HG03378 (cell line): Measurements from ENCODE around the gene SMARCD1.
"Not testable (repeated sequence)": the region's sequence is repeated elsewhere in the genome, so short reads cannot be mapped to it uniquely, and the experiment has no call there.

ENCODE experiments used
- ATAC-seq: cut with Tn5 transposase; IDR thresholded peaks from one replicate; pipeline ENCODE4 v1.9.1; 2021; ENCODE audit warnings: mild to moderate bottlenecking, moderate library complexity; ENCODE audit not compliant: unreplicated experiment

The SMARCD1 gene

DNA sequence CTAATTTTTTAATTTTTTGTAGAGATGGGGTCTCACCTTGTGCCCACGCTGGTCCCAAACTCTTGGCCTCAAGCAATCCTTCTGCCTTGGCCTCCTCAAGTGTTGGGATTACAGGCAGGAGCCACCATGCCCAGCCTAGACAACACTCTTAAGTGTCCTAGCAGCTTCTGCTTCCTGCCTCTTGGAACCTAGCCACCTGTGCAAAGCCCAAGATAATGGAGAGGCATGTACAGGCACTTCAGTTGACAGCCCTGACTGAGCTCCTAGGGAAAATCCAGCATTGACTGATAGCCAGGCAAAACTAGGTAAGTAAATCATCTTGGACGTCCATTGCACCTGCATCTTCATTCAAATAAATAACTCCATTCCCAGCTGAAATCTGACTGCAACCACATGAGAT is 42.4 kb downstream of the SMARCD1 start:
- ATAC-seq = no peak

DNA sequence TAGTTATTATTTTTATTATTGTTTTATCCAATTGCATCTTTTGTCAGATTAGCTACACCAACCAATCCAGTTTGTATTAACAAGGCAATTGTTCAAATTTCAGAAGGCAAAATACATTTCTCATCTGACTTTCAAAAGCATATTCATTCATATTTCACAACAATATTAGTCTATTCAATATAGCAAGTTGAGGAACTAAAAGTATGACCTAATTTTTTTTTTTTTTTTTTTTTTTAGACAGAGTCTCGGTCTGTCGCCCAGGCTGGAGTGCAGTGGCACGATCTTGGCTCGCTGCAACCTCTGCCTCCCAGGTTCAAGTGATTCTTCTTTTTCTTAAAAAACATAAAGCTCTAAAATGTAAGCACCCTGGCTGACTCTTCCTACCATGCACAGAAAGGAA is 44.1 kb downstream of the SMARCD1 start:
- ATAC-seq = no peak

DNA sequence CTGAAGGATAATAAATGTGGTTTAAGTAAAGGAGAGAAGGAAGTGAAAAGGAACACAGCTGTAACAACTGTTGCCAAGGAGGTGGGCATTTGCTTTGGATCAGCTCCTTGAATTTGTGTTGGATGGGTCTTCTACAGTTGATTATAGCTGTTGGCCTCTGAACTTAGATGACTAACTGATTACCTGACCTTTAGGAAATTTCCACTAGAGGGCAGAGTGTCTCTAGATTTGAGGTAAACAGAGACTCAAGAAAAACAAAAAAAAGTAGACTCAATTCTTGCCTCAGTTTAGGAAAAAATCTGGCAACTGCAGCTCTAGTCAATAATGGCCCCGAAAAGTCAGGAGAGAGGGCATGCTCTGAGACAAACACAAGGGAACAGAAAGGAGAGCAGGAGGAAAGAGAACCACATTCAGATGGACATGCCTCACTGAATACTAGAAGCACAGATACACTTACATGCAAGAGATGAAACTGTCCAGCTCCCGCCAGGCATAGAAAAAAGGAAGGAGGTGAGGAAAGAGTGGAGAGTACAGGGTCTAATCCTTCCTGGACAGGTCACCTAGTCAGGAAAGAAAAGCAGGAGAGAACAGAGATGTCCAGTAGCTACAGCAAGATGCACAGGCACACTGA is 47.5 kb downstream of the SMARCD1 start:
- ATAC-seq = no peak

DNA sequence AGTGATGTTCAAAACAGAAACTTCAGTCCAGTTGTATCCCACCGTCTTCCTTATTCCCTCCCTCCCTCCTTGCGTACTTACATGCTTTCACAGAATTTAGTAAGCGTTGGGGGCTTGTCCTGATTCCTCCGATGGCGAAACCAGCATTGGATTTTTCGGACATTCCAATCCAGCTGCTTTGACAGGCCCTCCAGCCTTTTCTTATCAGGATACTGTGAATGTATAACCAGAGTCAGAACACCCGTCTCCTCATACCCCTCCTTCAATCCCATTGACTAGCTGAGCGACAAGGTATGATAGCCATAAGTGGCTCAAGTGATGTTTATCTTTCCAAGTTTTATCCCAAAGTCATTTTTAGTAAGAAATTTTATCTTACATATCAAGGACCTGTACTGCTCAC is 57.9 kb downstream of the SMARCD1 start:
- ATAC-seq = no peak

DNA sequence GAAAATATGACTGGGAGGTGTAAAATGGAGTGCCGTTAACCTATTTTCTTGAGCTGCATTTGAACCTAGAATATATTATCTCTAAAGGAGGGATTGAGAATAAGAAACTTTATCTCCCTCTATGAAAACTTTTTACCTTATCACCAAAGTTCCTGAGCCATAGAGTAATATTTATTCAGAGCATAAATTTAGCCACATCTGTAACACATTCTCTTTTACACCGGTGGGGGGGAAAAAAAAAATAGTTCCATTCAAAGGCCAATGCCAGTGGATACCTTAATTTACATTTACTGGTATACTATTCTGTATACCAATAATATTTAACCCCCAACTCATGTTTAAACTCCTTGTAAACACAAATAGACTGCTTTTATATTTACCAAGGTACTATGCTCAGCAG is 60.3 kb downstream of the SMARCD1 start:
- no peak for ATAC-seq

DNA sequence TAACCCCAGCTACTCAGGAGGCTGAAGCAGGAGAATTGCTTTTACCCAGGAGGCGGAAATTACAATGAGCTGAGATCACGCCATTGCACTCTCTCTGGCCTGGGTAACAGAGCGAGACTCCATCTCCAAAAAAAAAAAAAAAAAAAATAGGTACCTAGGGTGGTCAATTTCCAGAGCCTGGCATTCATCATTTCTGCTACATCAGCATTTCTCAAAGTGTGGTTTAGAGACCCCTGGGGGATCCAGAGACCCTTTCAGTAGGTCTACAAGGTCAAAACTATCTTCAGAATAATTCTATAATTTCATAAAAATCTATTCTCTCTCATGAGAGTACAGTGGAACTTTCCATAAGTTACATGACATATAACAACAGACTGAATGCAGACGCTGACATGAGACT is 62.1 kb downstream of the SMARCD1 start:
- ATAC-seq = no peak

DNA sequence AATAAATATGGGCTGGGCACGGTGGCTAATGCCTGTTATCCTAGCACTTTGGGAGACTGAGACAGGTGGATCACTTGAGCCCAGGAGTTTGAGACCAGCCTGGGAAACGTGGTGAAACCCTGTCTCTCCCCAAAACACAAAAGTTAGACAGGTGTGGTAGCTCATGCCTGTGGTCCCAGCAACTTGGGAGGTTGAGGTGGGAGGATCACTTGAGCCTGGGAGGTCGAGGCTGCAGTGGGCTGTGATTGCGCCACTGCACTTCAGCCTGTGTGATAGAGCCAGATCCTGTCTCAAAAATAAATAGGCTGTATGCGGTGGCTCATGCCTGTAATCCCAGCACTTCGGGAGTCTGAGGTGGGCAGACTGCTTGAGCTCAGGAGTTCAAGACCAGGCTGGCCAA is 62.9 kb downstream of the SMARCD1 start:
- not testable (repeated sequence) for ATAC-seq

DNA sequence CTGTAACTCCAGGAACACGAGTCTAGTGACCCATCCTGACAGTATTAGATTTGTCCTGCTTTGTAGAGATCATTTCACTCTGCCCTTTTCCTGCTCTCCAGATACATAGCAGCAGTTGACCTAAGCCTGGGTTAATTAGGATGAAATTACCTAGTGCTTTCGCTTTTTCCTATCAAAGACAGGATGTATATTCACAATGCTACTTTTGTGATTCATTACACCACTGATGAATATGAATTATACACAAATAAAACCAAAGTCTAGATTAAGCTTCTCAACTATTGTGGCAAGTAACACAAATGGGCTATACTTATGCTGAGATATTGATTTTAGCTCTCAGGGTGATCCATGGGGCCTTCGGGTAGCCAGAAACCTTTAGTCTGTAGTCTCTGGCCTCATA is 64.2 kb downstream of the SMARCD1 start:
- ATAC-seq = no peak
